NCI-H1048 (cell line): Measurements from ENCODE around the gene NOP14.
"Not testable (repeated sequence)": the region's sequence is repeated elsewhere in the genome, so short reads cannot be mapped to it uniquely, and the experiment has no call there.

Experiments
- DNase-seq: peaks from one replicate; lab custom pipeline; 2025; lab: John Stamatoyannopoulos, UW

NOP14 gene

DNA sequence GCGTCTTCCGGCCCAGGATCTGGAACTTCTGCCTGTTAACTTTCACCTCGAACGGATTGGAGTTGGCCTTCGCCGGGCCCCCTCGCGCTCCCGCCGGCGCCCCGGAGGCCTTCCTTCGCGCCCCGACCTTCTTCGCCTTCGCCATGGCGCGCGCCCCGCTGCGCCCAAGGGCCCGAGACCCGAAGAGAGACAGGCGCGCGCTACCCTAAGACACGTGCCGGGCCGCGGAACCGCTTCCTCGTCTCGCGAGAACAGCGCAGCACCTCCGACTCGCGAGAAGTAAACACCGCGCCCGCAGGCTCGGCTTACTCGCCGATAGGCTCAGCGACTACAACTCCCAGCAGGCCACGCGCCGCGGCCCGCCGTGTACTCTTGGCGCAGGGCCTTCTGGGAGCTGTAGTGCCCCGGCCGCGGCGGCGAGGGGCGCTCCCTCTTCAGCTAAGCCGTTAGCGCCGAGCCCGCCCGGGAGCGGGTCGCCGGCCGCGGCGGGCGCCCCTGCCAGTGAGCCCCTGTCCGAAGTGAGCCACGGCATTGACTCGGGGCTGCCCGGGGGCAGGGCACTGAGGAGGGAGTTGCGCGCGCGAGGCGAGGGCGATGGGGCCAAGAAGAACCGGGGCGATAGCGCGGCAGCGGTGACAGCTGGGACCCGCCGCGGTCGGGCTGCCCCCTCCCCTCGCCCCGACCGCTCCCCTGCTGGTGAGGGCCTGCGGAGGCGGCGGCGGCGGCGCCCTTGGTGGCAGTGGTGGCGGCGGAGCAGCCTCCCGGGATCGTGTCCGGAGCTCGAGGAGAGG lies at the start of gene NOP14, which contains the start of gene GRK4:
NOP14 (minus strand) TSS at position 232 of the 791 bp plus-strand sequence; CDS start at position 145, 87 bp downstream.
GRK4 (plus strand) TSS at position 397 of the 791 bp plus-strand sequence. CDS start 500 bp downstream, outside the sequence.
- peak; percentile 96 for DNase-seq

DNA sequence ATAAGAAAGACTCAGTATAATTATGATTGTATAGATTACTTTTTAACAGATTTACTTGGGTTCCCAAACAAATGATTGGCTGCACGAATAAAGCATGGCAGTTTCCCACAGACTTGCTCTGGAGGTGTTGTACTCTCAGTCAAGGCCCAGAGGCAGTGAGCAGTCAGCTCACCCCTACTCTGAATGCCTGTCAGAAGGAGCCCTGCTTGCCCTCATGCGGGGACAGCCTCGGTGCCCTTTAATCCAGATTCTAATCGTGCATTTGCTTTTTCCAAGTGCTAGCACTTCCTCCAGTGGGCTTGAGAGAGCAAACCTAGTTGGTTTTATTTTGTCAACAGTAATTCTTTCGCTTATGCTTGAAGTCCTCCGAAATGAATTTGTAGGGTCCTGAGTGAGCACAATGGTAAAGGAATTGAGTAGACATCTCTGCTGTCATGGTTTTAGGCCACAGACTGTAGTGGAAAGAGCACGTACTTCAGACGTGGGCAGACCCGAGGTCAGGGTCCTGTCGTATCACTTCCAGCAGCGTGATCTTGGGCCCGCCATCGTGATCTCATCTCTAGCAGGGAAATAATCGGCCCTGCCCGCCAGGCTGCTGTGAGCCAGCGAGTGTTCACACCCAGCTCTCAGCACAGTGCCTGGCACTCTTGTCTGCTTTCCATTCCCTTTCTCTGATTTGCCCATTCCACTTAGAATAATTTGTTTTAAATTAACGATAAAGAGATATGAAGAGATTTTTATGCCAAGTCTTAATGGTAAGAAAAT lies 48.4 kb upstream of the NOP14 start:
- no peak for DNase-seq

DNA sequence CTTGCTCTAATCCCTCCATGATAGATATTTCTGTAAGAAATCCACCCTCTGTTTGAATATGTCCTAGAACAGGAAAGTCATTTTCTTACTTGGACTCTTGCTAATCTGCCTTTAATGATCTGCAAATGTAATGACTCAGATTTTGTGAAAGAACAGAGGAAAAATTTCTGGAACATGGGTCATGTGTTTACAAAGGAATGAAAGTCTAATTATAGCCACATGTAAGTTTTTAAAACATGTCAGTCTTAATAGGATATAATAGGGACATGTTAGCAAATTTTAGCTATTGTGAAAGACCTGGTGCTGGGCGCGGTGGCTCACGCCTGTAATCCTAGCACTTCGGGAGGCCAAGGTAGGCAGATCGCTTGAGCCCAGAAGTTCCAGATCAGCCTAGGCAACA lies 47.8 kb upstream of the NOP14 start:
- DNase-seq, result no peak

DNA sequence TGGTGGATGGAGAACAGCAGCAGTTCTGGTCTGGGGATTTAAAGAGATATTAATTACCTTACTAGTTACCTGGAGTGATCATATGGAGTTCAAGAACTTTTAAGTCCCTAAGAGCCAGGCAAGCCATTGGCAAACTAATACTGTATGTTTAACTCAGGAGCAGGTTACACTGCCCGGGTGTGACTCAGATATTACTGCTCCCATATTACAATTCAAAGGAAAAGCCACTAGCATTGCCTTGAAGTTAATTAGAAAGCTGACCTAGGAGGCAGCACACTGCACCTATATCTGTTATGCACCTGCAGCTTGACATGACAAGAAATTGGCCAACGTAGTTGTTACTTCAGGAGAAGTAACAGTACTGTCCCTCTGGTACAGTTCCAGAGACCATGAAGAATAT lies 47.4 kb upstream of the NOP14 start:
- DNase-seq, result no peak

DNA sequence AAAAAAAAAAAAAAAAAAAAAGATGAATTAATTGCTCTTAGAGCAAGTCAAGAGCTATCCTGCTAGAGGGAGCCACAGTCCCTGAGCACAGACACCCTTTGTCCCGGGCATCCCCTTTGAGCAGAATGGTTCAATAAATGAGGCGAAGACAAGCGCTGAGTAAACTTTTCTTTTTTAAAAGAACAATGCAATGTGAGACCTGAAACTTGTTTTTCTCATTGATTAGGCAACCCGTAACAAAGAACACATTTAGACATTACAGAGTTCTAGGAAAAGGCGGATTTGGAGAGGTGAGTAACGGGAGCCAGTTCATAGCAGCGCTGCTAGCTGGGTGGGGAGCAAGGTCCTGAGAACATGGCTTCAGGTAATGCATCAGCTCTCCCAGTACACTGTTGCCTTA lies 46.2 kb upstream of the NOP14 start:
- DNase-seq, result no peak

DNA sequence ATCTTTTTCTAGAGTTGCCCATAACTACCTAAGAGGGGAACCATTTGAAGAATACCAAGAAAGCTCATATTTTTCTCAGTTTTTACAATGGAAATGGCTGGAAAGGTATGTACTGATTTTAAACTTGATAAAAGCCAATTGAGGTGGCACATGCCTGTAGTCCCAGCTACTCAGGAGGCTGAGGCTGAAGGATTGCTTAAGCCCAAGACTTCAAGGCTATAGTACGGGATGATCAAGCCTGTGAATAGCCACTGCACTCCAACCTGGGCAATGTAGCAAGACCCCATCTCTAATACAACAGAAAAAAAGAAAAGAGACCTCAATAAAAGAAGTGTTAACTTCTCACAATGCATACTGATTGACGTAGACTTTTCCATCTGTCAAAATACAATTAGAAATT lies 44.5 kb upstream of the NOP14 start:
- DNase-seq, result no peak

DNA sequence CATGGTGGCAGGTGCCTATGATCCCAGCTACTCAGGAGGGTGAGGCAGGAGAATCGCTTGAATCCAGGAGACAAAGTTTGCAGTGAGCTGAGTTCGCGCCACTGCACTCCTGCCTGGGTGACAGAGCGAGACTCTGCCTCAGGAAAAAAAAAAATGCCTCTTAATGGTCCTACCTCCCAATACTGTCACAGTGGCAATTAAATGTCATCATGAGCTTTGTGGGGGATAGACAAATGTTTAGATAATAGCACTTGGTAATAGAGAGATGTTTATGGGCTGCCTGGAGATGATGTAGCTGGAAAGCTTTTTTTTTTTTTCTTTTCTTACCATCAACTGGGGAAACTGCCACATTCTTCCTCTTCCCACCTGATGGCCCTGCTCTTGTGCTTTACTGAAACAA lies 33.2 kb upstream of the NOP14 start:
- no peak for DNase-seq

DNA sequence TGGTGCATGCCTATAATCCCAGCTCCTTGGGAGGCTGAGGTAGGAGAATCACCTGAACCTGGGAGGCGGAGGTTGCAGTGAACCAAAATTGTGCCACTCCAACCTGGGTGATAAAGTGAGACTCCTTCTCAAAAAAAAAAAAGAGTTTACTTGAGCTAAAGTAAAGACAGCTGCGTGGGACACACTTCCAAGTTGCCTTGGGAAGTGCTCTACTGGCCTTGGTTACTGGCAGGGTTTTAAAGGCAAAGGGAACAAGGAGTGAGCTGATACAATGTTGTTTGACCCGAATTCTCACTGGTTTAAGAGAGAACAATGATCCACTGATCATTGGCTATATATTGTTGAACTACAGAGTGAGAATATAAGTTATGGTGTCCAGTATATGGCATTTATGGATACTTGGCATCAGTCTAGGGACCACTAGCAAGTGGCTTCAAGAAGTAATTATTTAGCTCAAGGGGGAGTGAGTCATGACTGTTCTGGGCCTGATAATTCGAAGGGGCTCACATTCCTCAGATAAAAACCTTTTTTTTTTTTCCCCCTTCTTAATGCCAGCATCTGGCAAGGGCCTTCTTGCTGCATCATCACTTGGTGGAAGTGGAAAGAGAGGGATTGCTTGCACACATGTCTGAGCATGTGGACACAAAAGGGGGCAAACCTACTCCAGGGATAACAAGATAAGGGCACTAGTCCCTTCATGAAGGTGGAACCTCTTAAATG lies 32.5 kb upstream of the NOP14 start:
- DNase-seq, result no peak

DNA sequence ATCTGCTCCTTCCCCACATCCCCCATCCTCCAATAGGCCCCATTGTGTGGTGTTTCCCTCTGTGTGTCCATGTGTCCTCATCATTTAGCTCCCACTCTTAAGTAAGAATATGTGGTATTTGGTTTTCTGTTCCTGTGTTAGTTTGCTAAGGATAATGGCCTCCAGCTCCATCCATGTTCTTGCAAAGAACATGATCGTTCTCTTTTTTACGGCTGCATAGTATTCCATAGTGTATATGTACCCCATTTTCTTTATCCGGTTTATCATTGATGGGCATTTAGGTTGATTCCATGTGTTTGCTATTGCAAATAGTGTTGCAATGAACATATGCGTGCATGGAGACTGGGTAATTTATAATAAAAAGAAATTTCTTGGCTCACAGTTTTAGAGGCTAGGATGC lies 31.7 kb upstream of the NOP14 start:
- DNase-seq, result no peak

DNA sequence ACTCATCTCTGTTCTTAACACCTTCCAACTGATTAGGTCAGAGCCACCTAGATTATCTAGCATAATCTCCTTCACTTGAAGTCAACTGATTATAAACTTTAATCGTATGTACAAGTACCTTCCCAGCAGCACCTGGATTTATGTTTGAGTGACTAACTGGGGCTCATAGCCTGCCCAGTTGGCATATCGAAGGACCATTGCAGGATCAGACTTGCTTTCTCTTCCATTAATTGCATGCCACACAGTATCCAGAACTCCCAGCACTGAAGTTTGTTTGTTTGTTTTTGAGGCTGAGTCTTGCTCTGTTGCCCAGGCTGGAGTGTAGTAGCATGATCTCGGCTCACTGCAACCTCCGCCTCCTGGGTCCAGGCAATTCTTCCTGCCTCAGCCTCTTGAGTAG lies 28.0 kb upstream of the NOP14 start:
- DNase-seq, result no peak

DNA sequence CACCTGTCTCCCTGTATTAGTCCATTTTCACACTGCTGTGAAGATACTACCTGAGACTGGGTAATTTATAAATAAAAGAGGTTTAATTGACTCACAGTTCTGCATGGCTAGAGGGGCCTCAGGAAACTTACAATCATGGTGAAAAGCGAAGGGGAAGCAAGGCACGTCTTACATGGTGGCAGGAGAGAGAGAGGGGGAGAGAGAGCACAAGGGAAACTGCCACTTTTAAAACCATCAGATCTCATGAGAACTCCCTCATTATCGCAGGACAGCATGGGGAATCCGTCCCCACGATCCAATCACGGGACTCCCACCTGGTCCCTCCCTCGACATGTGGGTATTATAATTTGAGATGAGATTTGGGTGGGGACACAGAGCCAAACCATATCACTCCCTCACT lies 20.5 kb upstream of the NOP14 start:
- DNase-seq, result not testable (repeated sequence)

DNA sequence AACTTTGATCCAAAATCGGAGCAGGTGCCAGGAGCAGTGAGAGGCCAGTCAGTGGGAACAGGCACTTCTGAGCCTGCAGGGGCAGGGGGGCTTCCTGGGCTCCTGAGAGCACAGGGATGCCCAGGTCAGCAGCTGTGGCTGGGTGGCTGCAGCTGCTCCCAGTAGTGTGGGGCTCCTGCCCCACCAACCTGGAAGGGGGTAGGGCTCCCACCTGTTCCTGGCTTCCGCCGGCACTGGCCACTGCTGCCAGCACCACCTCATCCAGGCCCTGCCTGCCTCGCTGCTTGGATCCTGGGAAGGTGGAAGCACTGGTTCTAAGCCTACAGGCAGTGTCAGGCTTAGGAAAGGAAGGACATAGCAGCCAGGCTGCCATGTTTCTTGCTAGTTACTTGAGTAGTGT lies 18.8 kb upstream of the NOP14 start:
- no peak for DNase-seq

DNA sequence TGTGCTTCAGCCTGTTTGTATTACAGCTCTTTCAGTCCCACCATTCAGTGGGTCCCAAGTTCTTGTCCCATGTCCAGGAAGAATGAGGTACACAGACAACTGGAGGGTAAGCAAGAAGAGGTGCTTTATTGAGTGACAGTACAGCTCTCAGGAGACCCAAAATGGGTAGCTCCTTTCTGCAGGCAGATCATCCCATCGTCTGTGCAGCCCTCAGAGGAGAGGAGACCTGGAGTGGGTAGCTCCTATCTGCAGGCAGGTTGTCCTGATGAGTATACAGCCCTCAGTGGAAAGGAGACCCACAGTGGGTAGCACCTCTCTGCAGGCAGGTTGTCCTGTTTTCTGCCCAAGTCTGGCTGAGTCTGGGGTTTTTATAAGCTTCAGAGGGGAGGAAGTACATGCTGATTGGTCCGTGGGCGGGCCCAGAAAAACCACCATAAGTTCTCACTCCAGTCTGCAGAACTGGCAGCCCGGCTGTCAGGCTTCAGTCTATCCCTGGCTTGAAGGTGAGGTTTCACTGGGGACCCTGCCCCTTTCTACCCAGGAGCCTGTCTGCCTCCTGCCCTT lies 18.1 kb upstream of the NOP14 start:
- no peak for DNase-seq

DNA sequence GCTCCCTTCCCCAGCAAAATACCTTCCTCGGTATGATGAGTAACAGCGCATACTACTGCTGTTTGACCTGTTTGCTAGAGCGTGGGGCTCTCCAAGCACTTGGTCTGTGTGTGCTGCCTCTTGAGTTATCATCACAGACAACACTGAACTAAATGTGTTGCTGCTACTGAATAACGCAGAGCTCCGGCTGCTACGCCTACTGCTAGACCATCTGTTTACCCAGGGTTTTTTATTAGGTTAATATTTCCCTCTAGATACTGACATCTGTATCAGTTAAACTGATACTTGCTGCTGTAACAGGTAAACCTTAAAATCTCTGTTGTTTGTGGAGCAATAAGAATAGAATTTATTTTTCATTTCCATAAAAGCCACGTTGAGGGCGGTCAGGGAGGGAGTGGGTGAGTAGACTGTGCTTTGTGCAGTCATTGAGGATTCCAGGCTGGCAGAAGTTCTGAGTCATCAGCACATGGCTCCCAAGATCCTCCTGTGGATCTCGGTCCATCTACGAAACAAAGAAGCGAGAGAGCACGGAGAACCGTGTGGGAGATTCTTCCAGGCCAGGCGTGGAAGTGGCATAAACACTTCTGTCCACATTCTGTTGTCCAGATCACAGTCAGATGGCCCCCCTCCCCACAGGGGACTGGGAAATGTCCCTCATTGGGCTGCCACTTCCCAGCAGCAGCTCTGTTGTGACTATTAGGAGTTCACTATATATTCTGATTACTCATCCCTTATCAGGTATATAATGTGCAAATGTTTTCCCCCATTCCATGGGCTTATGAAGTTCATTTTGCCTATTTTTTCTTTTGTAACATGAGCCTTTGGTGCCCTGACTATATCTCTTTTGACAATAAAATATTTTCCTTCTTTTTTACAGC lies 14.2 kb upstream of the NOP14 start:
- no peak for DNase-seq

DNA sequence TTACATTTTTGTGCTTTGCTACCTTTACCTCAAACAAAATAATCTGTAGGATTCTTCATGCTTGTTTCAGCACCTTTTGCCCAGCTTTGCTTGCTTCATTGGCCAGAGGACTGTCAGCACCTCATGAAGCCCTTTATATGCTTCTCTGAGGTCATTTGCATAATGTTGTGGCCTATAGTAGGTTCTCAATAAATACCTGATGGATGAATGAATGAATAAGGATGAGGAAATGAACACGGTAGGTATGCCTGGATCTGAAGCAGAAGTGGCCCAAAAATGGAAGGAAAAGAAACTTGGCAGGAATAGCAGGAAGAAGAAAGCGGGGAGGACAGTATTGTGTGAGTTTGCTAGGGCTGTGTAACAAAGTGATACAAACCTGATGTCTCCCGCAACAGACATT lies 8.1 kb upstream of the NOP14 start:
- DNase-seq, result no peak

DNA sequence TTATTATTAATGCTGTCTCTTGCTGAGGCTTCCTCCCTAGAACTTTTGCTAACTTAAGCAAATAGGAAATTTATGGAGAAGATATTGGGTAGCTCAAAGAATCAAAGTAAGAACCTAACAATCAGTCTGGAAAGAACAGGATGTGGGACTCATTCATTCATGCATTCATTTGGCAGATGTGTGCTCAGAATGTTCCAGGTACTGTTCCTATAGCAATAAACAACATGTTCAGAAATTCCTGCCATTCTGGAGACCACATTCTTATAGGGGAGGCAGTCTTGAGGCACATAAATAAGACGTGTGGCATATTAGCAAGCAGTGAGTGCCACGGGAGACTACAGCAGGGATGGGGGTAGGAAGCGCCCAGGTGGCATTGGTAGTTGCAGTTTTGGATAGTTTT lies 5.2 kb upstream of the NOP14 start:
- no peak for DNase-seq

DNA sequence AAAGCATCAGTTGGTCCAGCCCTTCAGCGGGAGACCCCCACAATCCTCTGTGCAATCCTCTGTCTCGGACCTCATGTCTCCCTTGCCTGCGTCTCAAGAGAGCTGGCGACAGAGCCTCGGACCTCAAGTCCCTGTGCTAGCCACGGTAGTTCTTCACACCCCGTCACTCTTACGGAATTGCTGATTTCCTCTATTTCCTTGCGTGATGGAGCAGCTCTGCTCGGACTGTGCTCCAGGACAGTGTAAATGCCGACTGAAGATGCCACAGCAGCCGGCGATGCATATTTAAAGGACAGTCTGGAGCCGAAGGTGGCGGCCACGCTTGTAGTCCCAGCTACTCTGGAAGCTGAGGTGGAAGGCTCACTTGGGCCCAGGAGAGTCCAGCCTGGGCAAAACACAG lies 2.1 kb upstream of the NOP14 start:
- DNase-seq, result no peak

DNA sequence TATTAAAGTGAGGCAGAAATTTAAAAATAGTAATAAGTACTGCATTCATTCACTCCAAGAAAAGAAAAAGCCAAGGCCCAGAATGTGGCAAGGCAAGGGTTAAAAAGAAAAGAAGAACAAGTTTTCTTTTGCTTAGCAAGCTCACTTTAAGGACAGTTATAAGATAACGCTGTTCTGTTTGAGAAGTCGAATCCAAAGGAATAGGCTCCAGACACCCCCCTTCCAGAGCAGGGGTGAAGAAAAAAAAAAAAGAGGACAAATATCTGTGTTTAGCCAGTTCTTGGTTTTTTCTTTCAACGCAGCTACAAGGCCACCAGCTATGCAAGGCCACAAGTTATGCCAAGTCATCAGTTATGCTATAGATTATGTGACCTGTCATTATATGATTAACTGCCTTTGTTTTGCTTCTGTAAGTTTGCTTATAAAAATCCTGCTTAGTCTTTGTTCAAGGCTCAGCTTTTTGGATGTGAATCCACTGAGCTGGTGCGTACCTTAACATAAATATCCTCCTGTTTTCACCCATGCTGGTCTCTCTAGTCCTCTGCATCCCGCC lies 1.6 kb upstream of the NOP14 start:
- no peak for DNase-seq

DNA sequence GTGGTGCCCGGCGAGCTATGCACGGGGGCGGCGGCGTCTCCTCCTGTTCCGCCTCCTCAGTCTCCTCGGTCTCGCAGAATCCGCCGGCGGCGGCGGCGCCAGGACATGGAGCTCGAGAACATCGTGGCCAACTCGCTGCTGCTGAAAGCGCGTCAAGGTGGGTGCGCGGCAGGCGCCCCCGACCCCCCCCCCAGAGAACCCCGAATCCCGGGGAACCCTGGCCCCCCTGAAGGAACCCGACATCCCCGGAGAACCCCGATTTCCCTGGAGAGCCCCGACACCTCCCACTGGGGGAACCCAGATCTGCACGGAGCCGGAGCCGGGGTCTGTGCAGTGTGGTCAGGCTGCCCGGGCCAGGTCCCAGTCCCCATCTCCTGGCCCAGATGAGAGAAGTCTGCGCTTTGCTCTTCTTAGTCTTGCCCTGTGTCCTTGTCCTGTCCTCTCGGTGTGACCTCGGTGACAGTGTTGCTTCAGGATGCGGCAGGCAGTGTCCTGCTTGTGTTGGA lies 813 bp upstream of the NOP14 start:
- no peak for DNase-seq

DNA sequence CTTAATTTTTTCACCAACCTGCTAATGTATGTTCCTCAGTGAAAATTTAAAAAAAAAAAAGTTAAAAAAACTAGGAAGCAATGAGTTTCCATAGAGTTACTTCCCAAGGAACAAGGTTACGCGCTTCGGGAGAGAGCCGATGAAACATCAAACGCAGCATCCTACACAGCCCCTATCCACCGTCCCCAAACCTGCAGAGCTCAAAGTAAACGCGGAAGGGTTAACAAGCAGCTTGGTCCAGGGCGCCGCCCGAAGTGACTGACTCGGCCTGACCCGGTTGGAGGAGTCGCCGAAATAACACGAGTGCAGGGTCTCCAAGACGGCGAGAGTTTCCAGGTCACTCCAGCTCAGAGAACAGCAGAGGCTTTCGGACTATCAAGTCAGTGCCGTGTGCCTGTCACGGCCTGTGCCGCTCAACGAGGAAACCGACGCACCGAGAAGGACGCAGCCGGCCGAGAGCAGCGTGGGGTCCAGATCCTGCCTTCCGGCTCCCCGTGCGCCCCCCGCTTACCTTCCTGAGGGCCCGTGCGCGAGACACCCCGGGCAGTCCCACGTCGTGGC lies 512 bp downstream of the NOP14 start:
- no peak for DNase-seq
